Stimulated activated CD4-positive, alpha-beta T cell treated with anti-CD3 and anti-CD28 coated beads, Interleukin-4, amount 100 ng/mL, for 48 hours (primary cell): Measurements from ENCODE around the gene GRIK4.
"Not testable (repeated sequence)": the region's sequence is repeated elsewhere in the genome, so short reads cannot be mapped to it uniquely, and the experiment has no call there.

Experiments used
- DNase-seq, 2 donors: peaks; one replicate each; pipeline ENCODE4 v3.0.0-alpha.2; 2020; ENCODE audit warnings: low read depth in 2 of 2

Gene GRIK4

GRCh38 chr11:120746376-120746775 lies 234.8 kb downstream of the GRIK4 start:
- DNase-seq: no peak

DNA sequence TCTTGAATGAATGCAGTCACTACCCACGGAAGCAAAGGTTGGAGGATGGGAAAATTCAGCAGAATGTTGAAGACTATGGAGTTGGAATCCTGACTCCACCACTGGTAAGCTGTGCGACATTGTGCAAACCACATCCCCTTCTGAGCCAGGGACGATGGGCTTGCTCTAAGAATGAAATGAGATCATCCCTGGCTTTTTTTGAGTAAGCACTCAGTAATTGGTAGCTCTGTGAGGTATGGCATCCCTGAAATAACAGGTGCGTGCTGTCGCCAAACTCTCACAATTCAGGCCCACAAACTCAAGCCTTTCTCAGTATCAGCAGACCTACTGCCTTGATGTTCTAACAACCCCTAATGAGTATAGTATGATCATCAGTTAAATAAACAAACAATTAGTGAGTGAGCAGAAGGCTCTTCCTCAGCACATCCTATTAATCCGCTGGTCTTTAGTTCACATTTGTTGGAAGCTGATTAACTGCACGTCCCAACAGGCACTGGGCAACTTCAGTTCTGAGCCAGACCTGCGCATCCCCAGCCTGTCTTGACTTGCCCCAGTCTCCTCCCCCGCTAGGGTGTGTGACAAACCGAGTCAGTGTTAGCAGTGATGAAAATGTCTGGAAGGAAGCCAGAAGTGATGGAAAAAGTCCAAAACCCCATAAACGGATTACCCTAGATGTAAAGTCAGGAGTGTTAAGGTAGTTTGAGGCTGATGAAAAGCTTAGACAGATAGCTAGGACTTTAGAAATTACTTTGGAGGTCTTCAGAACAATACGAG lies 235.5 kb downstream of the GRIK4 start:
- DNase-seq: no peak

- no peak for DNase-seq
These were observed 236.6 kb downstream of the GRIK4 start for GRCh38 chr11:120747850-120748814.

GRCh38 chr11:120749395-120749794 lies 237.8 kb downstream of the GRIK4 start:
- no peak for DNase-seq

- DNase-seq: no peak
These were observed 239.3 kb downstream of the GRIK4 start for GRCh38 chr11:120750647-120751549.

GRCh38 chr11:120751550-120751949 lies 240.0 kb downstream of the GRIK4 start:
- DNase-seq: no peak

DNA sequence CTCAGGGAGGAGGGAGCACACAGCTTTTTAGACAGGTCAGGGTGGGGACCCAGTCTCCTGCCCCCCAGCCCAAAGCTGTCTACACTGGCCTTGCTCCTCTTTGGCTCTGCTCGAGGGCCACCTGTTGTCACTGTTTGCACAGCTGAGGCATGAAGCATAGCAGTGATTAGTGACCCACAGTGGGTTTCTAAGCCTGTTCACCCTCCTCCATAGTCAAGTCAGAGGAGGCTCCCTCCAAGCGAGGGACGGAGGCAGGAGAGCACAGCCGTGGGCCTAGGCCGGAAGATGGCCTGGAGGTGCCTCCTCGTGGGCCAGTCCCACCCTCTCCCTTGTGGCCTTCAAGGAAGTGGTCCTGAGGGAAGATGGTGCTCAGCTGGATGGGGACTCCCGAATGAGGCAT lies 241.1 kb downstream of the GRIK4 start:
- no peak for DNase-seq

DNA sequence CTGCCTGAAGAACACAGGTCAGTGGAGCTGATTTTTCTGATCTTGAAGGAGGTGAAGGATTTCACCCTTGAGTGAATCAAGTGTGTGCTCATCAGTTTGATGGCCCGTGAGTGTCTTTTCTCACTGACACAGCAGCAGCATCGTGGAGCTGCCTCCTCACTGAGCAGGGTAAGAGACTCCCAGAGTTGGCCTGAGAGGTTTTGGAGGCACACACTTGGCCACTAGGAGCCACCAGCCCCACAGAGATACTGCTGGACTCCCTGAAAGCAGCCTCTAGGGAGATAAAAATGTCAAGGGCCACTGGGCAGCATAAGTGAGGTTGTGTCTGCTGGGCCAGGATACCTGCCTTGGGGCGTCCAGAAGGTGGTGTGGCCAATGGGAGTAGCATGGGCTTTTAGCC lies 245.4 kb downstream of the GRIK4 start:
- DNase-seq: no peak

GRCh38 chr11:120759046-120759445 lies 247.5 kb downstream of the GRIK4 start:
- DNase-seq: no peak

DNA sequence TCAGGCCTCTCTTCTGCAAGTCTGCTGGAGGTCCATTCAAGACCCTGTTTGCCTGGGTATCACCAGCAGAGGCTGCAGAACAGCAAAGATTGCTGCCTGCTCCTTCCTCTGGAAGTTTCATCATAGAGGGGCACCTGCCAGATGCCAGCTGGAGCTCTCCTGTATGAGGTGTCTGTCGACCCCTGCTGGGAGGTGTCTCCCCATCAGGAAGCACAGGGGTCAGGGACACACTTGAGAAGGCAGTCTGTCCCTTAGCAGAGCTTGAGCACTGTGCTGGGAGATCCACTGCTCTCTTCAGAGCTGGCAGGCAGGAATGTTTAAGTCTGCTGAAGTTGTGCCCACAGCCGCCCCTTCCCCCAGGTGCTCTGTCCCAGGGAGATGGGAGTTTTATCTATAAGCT lies 254.2 kb downstream of the GRIK4 start:
- not testable (repeated sequence) for DNase-seq

GRCh38 chr11:120766318-120766717 lies 254.8 kb downstream of the GRIK4 start:
- no peak for DNase-seq

DNA sequence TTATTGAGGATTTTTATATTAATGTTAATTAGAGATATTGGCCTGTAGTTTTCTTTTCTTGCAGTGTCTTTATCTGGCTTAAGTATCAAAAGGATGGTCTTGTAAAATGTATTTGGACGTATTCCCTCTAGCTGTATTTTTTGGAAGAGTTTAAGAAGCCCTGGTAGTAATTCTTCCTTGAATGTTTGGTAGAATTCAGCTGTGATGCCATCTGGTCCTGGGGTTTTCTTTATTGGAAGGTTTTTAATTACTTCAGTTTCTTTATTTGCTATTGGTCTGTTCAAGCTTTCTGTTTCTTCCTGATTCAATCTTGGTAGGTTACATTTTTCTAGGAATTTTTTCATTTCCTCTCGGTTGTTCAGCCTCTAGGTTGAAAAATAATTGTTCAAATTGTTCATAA lies 257.4 kb downstream of the GRIK4 start:
- no peak for DNase-seq

GRCh38 chr11:120769906-120770305 lies 258.4 kb downstream of the GRIK4 start:
- no peak for DNase-seq

DNA sequence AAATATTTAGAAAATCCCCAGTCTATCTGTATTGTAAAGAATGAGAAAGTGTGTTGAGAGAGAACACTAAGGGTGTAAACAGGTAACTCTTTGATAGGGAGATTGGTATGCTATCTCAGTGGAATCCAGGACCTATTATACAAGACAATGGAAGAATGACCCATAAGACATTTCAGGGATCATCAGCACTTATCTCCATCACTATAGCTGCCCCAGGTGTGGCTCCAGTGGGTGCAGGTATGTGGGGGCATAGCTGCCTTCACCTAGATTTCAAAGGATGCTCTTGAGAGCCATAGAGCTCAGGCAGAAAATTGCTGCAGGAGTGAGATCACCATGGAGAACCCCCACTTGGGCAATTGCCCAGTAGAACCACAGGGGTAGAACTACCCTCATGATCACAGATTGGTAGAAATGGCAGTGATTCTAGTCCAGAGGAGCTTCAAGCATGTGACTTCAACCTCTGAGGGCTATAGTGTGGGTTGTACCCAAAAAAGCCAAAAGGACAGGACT lies 260.1 kb downstream of the GRIK4 start:
- no peak for DNase-seq

GRCh38 chr11:120773501-120774031 lies 262.0 kb downstream of the GRIK4 start:
- DNase-seq: no peak

GRCh38 chr11:120774591-120775386 lies 263.2 kb downstream of the GRIK4 start:
- DNase-seq: no peak

GRCh38 chr11:120775986-120776951 lies 264.7 kb downstream of the GRIK4 start:
- no peak for DNase-seq

DNA sequence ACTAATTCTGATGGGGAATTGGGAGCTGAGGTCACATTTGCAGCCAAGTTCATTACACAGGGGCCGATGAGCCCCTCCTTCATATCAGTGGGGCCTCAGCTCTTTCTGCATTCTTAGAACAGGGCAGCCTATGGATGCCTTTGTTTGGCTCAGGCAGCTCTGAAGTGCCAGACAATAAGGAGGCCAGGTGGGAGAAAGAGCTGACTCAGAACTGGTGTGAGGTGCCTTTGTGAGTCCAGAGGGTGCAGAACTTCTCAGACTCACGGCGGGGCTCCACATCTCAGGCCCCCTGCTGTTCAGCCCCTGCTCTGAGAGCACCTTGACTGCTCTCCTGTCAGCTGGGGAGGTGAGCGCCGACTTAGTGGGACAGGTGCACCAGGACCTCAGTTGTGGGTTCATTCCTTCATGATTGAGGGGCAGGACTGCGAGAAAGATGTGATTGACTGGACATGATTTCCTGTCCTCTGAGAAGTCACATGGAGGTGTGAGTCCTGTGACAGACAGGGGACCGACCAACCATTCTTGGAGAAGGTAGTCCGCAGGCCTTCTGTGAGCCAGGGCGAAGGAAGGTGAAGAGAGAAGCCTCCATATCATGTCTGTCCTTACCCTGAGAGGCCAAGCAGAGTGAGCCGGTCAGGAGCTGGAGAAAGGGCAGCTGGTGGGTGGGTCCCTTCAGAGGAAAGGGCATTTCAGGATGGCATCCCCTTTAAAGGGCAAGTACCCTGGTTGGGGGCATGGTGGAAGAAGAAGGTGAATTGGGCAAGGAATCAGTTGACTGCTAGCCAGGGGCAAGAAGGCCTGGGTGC lies 267.3 kb downstream of the GRIK4 start:
- no peak for DNase-seq
